HEK293T (cell line): ENCODE results near the gene CYFIP1.

ENCODE experiments used
- BHLHE40 ChIP-seq: fragments of 450-650 bp; IDR thresholded peaks from 2 replicates; pipeline ENCODE4 v1.6.1; 2016; ENCODE audit warnings: mild to moderate bottlenecking, moderate library complexity, borderline replicate concordance
- SP1 ChIP-seq: fragments of 450-650 bp; IDR thresholded peaks from 2 replicates; pipeline ENCODE4 v1.6.1; 2017
- SUZ12 ChIP-seq: fragments of 450-650 bp; IDR thresholded peaks from 2 replicates; pipeline ENCODE4 v1.6.1; 2016; ENCODE audit warnings: mild to moderate bottlenecking

GRCh38 chr15:22992024-22992326 is 11.8 kb upstream of the CYFIP1 start:
- TF ChIP-seq SUZ12 (no peak), SP1 (no peak), BHLHE40 (no peak)
